ENCODE data around the gene SMYD2. TPM values are rescaled to one million over a fixed set of nuclear protein-coding genes. Genes with fewer than 3 reads are reported as not detected.
A peak's percentile ranks its signal among the peaks of the same experiment; 100 is the strongest.

The SMYD2 gene
- total RNA-seq, 2 donors from 2014 or later = 6.2 to 89.5 TPM

- Histone ChIP-seq H3K27ac (no peak overlapping the region), H3K9me3 (peaks cover 0 to 15% of the 10 kb centered on the region in 2 donors), H3K36me3 (no peaks in the 10 kb centered on the region), H3K4me1 (no peaks in the 10 kb centered on the region), H3K27me3 (no peaks in the 10 kb centered on the region), H3K4me3 (no peak overlapping the region)
- DNase-seq (ENCODE audit: low spot score) = no peak
- TF ChIP-seq CTCF (IDR thresholded peaks at IDR 0.05) = no peak
Observed at GRCh38 chr1:214251354-214251753, 29.6 kb upstream of the SMYD2 start.

GRCh38 chr1:214255509-214255908, 25.4 kb upstream of the SMYD2 start:
- Histone ChIP-seq H3K9me3 (peaks cover 0 to 15% of the 10 kb centered on the region in 2 donors), H3K36me3 (no peaks in the 10 kb centered on the region), H3K4me3 (no peak overlapping the region), H3K4me1 (no peaks in the 10 kb centered on the region), H3K27me3 (peaks cover 0 to 2% of the 10 kb centered on the region in 2 donors), H3K27ac (no peak overlapping the region)
- no peak for TF ChIP-seq CTCF (IDR thresholded peaks at IDR 0.05)
- DNase-seq (ENCODE audit: low spot score) = no peak

- Histone ChIP-seq H3K27ac (no peak overlapping the region), H3K4me3 (no peak overlapping the region), H3K9me3 (peaks cover 0 to 15% of the 10 kb centered on the region in 2 donors), H3K27me3 (peaks cover 7 to 9% of the 10 kb centered on the region in 2 donors), H3K4me1 (peaks cover 0 to 9% of the 10 kb centered on the region in 2 donors), H3K36me3 (no peaks in the 10 kb centered on the region)
- no peak for TF ChIP-seq CTCF (IDR thresholded peaks at IDR 0.05)
- DNase-seq (ENCODE audit: low spot score) = no peak
Observed at GRCh38 chr1:214259353-214259977, 21.5 kb upstream of the SMYD2 start.

- no peak overlapping the region for H3K4me3 ChIP-seq
- no peak for TF ChIP-seq CTCF (IDR thresholded peaks at IDR 0.05)
- DNase-seq (ENCODE audit: low spot score) = no peak
- peaks cover 0 to 9% of the 10 kb centered on the region in 2 donors for H3K4me1 ChIP-seq
- H3K9me3 ChIP-seq = peaks cover 0 to 6% of the 10 kb centered on the region in 2 donors
- no peak overlapping the region for H3K27ac ChIP-seq
- peaks cover 9% of the 10 kb centered on the region in 2 donors for H3K27me3 ChIP-seq
- no peaks in the 10 kb centered on the region for H3K36me3 ChIP-seq
Observed at GRCh38 chr1:214260561-214261205, 20.3 kb upstream of the SMYD2 start.

GRCh38 chr1:214261206-214262123, 19.5 kb upstream of the SMYD2 start:
- no peaks in the 10 kb centered on the region for H3K36me3 ChIP-seq
- no peak overlapping the region for H3K4me3 ChIP-seq
- TF ChIP-seq CTCF (IDR thresholded peaks at IDR 0.05) = peak; percentile 87 to 97
- H3K4me1 ChIP-seq = peaks cover 0 to 9% of the 10 kb centered on the region in 2 donors
- peaks cover 9 to 11% of the 10 kb centered on the region in 2 donors for H3K27me3 ChIP-seq
- H3K9me3 ChIP-seq = no peaks in the 10 kb centered on the region
- no peak overlapping the region for H3K27ac ChIP-seq
- peak; percentile 76 for DNase-seq (ENCODE audit: low spot score)

Measured in right atrium auricular region (tissue), 2 donors.